Lower leg skin (tissue), 4 donors: ENCODE results near the gene ZG16. TPM values are rescaled to one million over a fixed set of nuclear protein-coding genes. Genes with fewer than 3 reads are reported as not detected.

Experiments used
- DNase-seq, 2 donors: peaks; one replicate each; pipeline ENCODE4 v3.0.0-alpha.2; 2019; ENCODE audit warnings: low spot score in 2 of 2
- H3K4me3 ChIP-seq: fragments of 200-600 bp; sonication (generic); 2 replicates; pipeline ENCODE4 v1.5.1; 2017; ENCODE audit warnings: mild to moderate bottlenecking, low read depth; ENCODE audit not compliant: poor library complexity, severe bottlenecking
- POLR2A ChIP-seq, 2 donors: fragments of 450-650 bp; IDR thresholded peaks; one replicate each; pipeline ENCODE4 v1.6.1; 2016 to 2017; ENCODE audit warnings: antibody characterized with exemption in 2 of 2, mild to moderate bottlenecking in 1 of 2, moderate library complexity in 1 of 2
- WGBS, 2 donors: methylation state at CpG; one replicate each; pipeline ENCODE4 v1.1.5; 2018; 5-methylcytosine and 5-hydroxymethylcytosine counted together
- intact Hi-C: fragments of 100-400 bp; cut with DNase I; formaldehyde crosslinking; loops from one replicate; pipeline ENCODE4 v1.15.0; 2023; ENCODE audit warnings: low total_unique reads
- total RNA-seq, 4 donors: library from RNA; depleted of rRNA; stranded (reverse); fragments of >200 nt; gene quantifications; one replicate each; pipeline ENCODE4 v1.1.0, GENCODE V29; 2016
- TF ChIP-seq, protein P1 (sequence below), 3 donors: fragments of 450-650 bp; IDR thresholded peaks; one replicate each; pipeline ENCODE4 v1.5.1; 2016; ENCODE audit warnings: antibody characterized with exemption in 3 of 3, mild to moderate bottlenecking in 3 of 3, moderate library complexity in 2 of 3

ZG16 gene
- total RNA-seq, 4 donors from 2014 or later: not detected

DNA sequence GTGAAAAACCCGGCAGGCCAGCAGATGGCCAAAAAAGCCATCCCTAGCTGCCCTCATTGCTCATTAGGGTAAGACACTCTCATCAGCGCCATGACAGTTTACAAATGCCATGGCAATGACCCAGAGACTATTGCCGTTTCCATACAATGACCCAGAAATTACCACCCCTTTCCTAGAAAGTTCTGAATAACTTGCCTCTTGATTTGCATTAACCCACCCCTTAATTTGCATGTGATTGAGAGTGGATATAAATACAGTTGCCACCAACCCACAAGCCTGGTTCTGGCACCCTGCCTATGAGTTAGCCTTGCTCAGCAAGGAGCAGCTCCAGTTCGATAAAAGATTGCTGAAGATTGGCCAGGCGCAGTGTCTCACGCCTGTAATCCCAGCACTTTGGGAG lies 16.2 kb upstream of the ZG16 start:
- intact Hi-C loops: no loop called here
- no peak overlapping the region for H3K4me3 ChIP-seq
- 75% methylated on average over 6 of the region's 6 CpGs for WGBS, 2 donors
- no peak for DNase-seq
- TF ChIP-seq, protein P1, sequence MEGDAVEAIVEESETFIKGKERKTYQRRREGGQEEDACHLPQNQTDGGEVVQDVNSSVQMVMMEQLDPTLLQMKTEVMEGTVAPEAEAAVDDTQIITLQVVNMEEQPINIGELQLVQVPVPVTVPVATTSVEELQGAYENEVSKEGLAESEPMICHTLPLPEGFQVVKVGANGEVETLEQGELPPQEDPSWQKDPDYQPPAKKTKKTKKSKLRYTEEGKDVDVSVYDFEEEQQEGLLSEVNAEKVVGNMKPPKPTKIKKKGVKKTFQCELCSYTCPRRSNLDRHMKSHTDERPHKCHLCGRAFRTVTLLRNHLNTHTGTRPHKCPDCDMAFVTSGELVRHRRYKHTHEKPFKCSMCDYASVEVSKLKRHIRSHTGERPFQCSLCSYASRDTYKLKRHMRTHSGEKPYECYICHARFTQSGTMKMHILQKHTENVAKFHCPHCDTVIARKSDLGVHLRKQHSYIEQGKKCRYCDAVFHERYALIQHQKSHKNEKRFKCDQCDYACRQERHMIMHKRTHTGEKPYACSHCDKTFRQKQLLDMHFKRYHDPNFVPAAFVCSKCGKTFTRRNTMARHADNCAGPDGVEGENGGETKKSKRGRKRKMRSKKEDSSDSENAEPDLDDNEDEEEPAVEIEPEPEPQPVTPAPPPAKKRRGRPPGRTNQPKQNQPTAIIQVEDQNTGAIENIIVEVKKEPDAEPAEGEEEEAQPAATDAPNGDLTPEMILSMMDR (IDR thresholded peaks at IDR 0.05): no peak
- no peak for TF ChIP-seq POLR2A (IDR thresholded peaks at IDR 0.05)

DNA sequence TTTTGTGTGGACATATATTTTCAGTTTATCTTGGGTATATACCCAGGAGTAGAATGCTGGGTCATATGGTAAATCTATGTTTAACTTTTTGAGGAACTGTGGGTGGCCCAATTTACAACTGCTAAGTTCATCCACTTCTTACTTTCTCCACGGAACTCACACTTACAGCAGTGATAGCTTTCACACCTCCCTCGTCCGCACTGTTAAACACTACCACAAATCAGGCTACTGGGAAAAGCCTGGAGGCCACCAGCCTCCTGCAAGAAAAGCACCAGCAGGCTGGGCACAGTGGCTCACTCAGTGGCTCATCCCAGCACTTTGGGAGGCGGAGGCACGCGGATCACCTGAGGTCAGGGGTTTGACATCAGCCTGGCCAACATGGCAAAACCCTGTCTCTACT lies 14.7 kb upstream of the ZG16 start:
- H3K4me3 ChIP-seq: no peak overlapping the region
- WGBS, 2 donors: 69 to 72% methylated on average over 6 of the region's 6 CpGs
- TF ChIP-seq, protein P1 (IDR thresholded peaks at IDR 0.05): no peak
- TF ChIP-seq POLR2A (IDR thresholded peaks at IDR 0.05): no peak
- intact Hi-C loops: no loop called here
- no peak for DNase-seq

DNA sequence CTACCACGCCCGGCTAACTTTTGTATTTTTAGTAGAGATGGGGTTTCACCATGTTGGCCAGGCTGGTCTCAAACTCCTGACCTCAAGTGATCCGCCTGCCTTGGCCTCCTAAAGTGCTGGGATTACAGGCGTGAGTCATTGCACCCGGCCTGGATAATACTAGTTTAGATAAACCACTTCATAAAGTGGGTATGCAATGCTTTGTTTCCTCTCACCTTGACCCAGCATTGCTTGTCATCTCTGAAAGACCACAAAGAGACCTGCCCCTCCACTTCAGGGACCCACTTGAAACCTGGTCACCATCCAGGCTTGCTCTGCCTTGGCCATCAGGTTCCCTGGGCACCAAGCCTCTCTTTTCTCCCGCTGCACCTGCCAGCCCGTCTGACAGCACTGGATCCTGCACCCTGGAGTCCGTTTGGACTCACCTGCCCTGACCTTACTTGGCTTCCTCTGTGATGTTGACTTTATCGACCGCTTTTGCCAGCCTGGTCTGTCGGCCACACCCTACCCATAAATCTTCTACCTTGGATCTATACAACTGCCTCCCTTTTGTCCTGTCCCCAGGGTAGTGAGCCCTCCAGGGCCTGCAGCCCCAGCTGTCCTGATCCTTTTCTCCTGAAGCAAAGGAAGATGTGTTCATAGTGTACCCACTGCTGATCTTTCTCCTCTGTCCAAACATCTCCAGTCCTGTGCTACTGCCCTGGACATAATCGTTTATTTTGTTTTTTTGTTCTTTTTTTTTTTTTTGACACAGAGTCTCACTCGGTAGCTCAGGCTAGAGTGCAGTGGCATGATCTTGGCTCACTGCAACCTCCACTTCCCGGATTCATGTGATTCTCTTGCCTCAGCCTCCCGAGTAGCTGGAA lies 12.7 kb upstream of the ZG16 start:
- no peak for DNase-seq
- intact Hi-C loops: no loop called here
- H3K4me3 ChIP-seq: no peak overlapping the region
- TF ChIP-seq POLR2A (IDR thresholded peaks at IDR 0.05): no peak
- TF ChIP-seq, protein P1 (IDR thresholded peaks at IDR 0.05): peak in 1 of 3 donors; percentile 43
- WGBS, 2 donors: 67% methylated on average over 15 of the region's 15 CpGs

DNA sequence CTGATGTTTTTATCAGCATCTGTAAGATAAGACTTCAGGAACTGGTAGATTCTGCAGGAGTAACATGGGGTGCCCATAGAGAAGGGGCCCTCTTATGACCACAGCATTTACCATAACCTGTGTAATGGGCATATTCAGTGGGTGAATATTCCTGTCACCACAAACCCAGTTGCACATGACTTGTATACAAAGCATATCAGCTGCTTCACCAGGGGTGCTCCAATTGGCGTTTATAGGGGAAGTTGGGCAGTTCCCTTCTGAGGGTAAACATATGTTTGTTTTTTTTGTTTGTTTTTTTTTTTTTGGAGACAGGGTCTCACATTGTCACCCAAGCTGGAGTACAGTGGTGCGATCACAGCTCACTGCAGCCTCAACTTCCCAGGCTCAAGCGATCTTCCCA lies 11.5 kb upstream of the ZG16 start:
- H3K4me3 ChIP-seq: no peak overlapping the region
- TF ChIP-seq, protein P1 (IDR thresholded peaks at IDR 0.05): no peak
- TF ChIP-seq POLR2A (IDR thresholded peaks at IDR 0.05): no peak
- WGBS, 2 donors: 92 to 95% methylated on average over 3 of the region's 3 CpGs
- DNase-seq: no peak
- intact Hi-C loops: no loop called here

DNA sequence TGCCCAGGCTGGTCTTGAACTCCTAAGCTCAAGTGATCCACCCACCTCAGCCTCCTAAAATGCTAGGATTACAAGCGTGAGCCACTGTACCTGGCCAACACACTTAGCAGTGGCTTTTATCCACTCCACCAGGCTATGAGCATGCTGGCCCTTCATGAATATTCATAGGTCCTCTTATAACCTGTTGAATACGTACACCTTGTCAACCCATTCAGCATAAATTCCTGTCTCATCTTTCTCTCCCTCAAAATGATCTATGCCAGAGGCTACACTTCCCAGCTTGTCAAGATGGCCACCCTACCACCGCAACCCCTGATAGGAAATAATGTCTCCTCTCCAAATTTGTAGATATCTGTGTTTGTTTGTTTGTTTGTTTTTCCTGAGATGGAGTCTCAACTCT lies 11.0 kb upstream of the ZG16 start:
- no peak for DNase-seq
- WGBS, 2 donors: 90 to 91% methylated on average over 3 of the region's 3 CpGs
- no peak overlapping the region for H3K4me3 ChIP-seq
- intact Hi-C loops: no loop called here
- TF ChIP-seq, protein P1 (IDR thresholded peaks at IDR 0.05): no peak
- no peak for TF ChIP-seq POLR2A (IDR thresholded peaks at IDR 0.05)
